Endometrial microvascular endothelial cells (primary cell): ENCODE data around the gene FAM221B. TPM values are rescaled to one million over a fixed set of nuclear protein-coding genes. Genes with fewer than 3 reads are reported as not detected.

ENCODE experiments used
- in situ Hi-C: cut with HindIII; loops from 2 replicates; pipeline ENCODE4 v1.10.0; 2017; ENCODE audit warnings: low sequenced_read_pairs, low pct_unique_long_range_greater_than_20kb; ENCODE audit errors: inconsistent ontology term
- total RNA-seq: library from RNA; depleted of rRNA; stranded (reverse); fragments of >200 nt; gene quantifications from one replicate; pipeline ENCODE4 v1.2.3, GENCODE V29; 2015; ENCODE audit errors: inconsistent ontology term

Gene FAM221B
- total RNA-seq, 1 donor from 2014 or later = not detected

DNA sequence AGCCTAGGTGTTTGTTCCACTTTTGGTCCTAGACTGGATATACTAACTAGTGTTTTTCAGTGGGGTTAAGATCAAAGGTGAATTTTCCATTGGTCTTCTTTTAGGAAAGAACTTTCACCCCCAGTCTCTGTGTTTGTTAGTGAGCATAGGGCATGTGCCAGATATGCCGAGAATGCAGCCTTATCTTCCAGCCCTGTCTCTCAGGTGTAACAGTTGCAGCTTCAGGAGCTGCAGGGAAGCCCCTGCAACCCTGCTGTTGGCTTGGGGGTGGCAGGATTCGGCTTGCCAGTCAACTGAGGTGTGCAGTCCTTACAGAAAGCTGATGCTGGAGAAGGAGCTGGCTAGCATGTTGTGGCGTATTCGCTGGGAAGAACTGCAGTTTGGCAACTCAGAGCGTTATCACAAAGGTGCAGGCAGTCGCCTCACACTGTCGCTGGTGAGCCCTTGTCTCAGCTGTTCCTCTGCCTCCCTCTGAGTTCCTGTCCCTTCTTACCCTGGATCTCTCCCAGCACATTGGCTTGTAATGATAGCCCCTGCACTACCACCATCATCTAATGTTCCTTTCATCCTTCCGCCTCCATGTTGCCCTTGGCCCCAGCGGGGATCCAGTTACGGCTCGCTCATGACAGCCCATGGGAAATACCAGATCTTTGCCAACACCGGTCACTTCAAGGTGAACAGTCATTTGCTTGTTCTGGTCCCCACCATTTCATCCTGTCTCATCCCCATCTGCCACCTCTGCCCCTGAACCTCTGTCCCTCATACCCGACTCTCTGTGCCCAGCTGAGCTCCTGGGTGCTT lies 27.0 kb downstream of the FAM221B start:
- in situ Hi-C loops = no loop called here

- in situ Hi-C loops = no loop called here
Observed at GRCh38 chr9:35800530-35800929, 28.0 kb downstream of the FAM221B start.

DNA sequence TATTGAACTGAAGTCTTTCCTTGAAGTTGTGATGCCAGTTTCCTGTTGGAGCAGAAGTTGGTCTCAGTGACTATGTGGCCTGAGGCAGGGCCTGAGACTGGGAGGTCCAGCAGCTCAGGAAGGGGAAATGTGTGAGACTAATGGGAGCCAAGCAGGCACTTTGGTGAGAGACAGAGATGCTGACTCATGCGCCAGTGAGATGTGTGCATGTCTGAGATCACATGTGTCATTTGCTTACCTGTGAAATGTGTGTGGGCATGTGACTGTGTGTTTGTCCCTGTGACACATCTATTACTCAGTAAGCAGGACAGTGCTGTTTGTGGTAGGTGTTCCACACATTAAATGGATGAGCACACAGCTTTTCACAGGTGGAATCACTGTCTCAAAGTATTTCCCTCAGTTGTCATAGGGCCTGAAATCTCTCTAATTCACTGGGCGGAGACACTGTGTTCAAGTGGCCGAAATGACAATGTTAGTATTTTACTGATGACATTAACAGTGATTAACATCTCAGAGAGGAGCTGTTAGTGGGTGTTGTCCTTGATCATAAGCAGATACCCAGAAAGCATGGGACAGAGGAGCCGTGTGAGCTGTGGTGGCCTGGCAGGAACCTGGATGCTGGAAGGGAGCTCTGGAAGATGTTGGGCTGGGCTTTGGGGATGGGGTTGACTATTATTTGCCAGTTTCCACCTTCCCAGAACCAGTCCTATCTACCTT lies 29.7 kb downstream of the FAM221B start:
- in situ Hi-C loops = no loop called here

- in situ Hi-C loops = no loop called here
Observed at GRCh38 chr9:35797311-35798109, 31.0 kb downstream of the FAM221B start.

DNA sequence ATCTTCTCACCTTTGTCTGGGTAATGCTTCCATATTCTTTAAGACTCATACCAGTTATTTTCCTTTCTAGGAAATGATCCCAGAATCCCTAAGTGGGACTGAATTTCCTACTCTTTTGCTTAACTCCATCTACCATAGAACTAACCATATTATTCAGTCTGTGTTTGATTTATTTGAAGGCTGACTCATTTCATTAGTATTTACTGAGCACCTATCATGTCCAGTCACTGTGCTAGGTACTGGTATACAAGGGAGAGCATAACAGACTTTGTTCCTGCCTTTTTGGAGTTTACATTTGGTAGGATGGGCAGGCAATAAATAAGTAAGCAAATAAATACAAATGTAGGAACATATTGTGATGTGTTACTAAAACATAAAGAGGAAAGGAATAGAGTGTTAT lies 32.8 kb downstream of the FAM221B start:
- in situ Hi-C loops = no loop called here

DNA sequence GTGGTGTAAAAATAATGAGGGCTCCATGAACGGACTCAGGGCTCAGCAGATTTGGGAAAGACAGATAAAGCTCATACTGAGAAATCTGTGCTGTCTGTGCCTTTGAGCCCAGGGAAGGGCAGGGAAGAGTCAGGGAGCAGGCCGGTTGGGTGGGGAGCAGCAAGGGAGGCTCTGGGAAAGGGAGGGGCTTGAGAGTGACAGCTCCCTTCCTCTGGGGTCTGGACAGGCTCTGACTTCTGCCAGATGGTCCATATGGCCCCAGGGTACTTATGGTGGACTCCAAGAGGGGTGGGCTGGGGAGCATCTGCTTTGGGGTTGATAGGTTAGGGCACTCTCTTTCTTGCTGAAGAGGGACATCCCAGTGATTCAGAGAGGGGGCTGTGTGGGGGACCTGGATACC lies 35.1 kb downstream of the FAM221B start:
- in situ Hi-C loops = no loop called here

DNA sequence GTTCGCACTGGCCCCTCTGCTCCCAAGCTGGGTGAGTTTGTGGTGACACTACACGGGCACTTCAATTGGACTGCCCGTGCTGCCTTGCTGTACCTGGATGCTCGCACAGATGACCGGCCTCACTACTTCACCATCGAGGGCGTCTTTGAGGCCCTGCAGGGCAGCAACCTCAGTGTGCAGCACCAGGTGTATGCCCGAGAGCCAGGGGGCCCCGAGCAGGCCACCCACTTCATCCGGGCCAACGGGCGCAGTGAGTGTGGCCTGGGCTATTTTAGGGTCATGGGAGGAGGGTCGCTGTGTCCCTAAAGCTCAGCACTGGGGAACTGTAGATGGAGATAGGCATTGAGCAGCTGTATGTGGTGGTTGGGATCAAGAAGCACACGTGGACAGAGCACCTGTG lies 35.7 kb downstream of the FAM221B start:
- in situ Hi-C loops = no loop called here

- in situ Hi-C loops = no loop called here
Observed at GRCh38 chr9:35792024-35792813, 36.3 kb downstream of the FAM221B start.

GRCh38 chr9:35791297-35791921 lies 37.1 kb downstream of the FAM221B start, which contains the start of gene NPR2:
TSS of gene NPR2 (plus strand) at chr9:35791591. CDS start at chr9:35792409, 818 bp downstream.
- in situ Hi-C loops = no loop called here

DNA sequence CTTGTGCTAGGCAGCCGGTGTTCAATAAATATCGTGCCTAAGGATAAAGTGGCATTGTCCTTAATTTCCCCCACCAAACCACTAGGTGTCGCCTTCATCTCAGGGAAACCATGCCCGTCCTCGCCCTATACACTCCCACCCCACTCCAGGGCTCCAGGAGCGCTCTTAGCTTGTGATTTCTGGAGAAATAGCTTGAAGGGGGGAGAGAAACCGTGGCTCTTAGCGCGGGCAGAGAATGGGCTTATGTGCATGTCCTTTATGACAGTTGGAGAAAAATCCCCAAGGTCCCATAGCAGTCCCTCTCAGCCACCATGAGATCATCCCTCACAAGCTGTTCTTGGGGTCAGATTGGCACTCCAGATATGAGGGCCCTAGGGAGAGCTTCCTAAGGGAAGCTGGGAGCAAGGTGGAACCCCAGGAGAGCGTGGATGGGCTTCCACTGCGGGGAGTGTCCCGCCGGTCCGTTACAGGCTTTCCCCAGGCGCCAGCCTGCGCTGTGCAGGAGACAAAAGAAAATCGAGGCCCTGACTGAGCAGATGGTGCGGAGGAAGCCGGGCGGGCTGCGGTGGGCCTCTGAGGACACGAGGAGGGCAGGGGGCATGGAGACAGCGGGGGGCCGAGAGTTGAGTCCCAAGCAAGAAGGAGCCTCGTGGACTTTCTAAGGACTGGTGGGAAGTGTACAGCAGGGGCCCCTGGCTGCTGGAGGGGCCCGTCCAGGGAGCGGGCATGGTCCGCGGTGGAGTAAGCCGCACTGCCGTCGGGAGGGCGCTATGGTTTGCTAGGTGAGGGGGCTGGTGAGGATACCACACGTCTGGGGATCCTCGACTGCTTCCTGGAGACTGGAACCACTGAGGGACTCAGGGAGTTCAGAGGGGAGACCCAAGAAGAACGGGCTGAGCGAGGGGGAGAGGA lies 37.9 kb downstream of the FAM221B start:
- in situ Hi-C loops = no loop called here

DNA sequence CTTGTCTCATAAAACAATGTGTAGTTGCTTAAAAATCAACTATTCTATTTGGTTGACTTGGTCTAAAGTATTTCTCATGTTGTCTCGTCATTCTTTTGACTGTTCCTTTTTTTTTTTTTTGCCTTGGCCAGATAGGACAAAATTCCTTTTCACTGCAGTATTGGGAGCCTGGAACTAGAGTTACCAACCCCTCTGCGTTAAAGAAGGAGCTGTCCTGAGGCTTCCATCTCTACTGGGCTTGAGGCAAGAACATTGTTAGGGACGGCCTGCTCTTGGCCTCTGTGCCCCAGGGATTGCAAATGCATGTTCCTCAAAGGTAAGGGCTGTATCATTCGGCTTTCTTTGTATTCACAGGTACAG lies 38.5 kb downstream of the FAM221B start:
- in situ Hi-C loops = no loop called here

DNA sequence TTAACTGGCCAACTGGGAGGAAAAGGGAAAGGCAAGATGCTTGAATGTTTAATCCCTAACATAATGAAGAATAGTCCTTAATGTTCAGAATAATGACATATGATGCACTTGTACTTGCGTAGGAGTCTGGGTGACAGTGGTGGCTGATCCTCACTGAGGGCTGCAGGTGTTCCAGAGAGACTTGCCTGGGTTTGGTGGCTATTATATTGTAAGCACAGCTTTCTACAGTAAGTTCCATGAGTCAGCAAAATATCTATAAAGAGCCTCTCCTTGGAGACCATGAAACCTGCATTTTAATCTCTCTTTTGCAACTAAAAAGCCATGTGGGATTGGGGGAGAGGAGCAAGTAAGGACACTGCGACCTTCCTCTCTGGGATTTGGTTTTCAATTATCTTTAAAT lies 39.0 kb downstream of the FAM221B start:
- in situ Hi-C loops = no loop called here

DNA sequence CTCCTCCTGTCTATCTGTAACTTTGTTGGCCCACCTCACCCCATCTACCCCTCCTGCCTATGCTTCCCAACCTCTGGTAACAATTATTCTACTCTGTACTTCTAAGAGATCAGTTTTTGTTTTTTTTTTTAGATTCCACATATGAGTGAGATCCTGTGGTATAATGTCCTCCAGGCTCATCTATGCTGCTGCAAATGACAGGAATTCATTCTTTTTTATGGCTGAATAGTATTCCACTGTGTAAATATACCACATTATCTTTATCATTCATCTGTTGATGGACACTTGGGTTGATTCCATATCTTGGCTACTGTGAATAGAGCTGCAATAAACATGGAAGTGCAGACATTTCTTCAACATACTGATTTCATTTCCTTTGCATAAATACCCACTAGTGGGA lies 45.1 kb downstream of the FAM221B start:
- in situ Hi-C loops = no loop called here

DNA sequence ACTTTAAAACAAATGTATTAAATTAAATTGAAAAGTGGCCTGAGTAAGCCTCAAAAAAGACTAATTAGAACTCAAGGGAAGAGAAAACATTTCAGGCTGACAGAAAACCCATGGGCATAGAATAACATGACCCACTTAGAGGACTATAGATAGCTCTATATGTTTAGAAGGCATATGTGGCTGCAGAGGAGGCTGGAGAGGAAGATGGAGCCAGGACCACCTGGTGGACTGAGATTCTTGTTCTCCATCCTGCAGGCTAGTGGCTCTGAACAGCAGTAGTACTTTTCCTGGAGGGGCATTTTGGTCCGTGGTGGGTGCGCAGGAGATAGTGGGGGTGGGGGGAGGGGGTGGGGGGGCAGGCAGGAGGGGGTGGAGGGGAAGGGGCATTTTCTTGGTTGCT lies 47.5 kb downstream of the FAM221B start:
- in situ Hi-C loops = no loop called here

GRCh38 chr9:35778496-35778895 lies 50.0 kb downstream of the FAM221B start:
- in situ Hi-C loops = no loop called here

DNA sequence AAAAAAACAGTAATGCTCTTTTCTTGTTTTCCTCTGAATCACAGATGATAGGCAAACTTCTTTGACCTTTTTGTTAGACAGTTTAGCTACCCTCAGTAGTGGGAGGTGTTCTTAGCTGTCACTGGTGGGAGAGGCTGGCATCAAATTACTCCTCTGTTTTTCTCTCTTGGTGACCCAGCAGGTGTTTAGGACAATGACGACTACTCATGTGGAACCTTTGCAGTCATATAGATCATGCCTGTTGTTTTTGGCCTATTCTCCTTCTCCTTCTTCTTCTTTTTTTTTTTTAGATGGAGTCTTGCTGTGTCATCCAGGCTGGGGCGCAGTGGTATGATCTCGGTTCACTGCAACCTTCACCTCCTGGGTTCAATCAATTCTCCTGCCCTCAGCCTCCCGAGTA lies 52.5 kb downstream of the FAM221B start:
- in situ Hi-C loops = no loop called here

GRCh38 chr9:35774907-35775635 lies 53.5 kb downstream of the FAM221B start:
- in situ Hi-C loops = no loop called here
